IPS-NIHi7 (cell line): Measurements from ENCODE around the gene C3orf20.
"Not testable (repeated sequence)": the region's sequence is repeated elsewhere in the genome, so short reads cannot be mapped to it uniquely, and the experiment has no call there.

ENCODE experiments used
- DNase-seq: peaks from one replicate; pipeline ENCODE4 v3.0.0; 2012; ENCODE audit warnings: mixed read lengths; ENCODE audit errors: extremely low spot score

C3orf20 gene

GRCh38 chr3:14650193-14650592 is 24.7 kb upstream of the C3orf20 start:
- no peak for DNase-seq

- peak; percentile 94 for DNase-seq
Measured at GRCh38 chr3:14651440-14652251, 23.3 kb upstream of the C3orf20 start, which contains the start of gene CCDC174. Gene CCDC174 (plus strand): TSS chr3:14651762. CDS start chr3:14651837, 75 bp downstream.

DNA sequence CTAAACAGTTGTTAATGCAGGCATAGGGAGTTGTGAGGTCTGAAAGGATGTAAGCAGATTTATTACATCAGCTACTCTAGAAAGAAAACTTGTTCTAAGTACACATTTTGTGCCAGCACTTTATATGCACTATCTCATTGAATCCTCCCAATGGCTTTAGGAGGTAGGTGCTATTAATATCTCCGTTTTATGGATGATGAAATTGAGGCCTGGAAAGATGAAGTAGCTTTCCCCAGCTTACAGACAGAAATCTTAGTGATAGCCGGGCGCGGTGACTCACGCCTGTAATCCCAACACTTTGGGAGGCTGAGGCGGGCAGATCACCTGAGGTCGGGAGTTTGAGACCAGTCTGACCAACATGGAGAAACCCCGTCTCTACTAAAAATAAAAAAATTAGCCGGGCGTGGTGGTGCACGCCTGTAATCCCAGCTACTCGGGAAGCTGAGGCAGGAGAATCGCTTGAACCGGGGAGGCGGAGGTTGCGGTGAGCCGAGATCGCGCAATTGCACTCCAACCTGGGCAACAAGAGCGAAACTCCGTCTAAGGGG is 22.5 kb upstream of the C3orf20 start:
- not testable (repeated sequence) for DNase-seq

GRCh38 chr3:14657579-14657978 is 17.4 kb upstream of the C3orf20 start:
- no peak for DNase-seq

DNA sequence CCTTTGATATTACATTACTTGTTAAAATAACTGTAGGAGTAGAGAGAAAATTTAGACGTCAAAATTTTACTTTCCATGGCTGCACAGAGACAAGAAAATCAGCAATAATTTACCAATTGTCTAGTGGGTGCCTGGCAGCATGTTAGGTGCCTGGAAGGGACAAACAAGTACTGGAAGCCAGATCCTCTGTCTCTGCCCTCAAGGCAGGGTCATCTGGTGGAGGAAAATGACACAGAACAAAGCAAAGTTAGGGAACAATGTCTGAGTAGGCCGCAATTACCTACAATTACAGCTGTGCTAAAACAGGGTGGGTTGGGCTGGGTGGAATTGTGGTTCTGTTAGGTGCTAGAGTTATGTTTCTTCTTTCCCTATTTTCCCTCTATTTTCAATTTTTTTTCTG is 16.0 kb upstream of the C3orf20 start:
- DNase-seq, result no peak

DNA sequence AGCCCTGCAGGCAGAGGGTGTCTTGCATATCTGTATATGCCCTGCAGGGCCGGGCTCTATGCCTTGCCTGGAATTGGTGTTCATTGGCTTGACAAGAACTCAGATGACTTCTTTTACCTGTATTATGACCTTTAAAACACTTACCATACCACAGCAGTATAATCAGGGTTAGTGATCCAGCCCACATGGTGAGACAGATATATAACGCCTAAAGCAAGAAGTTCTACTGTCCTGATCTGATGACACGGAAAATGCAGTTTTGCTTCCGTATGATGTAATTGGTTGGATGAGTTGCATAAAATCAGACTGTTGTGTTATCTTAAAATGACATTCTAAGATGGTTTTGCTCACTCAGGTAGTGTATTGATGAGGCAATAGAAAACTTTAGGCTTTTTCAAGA is 14.0 kb upstream of the C3orf20 start:
- no peak for DNase-seq

GRCh38 chr3:14663396-14664135 is 11.4 kb upstream of the C3orf20 start:
- no peak for DNase-seq

DNA sequence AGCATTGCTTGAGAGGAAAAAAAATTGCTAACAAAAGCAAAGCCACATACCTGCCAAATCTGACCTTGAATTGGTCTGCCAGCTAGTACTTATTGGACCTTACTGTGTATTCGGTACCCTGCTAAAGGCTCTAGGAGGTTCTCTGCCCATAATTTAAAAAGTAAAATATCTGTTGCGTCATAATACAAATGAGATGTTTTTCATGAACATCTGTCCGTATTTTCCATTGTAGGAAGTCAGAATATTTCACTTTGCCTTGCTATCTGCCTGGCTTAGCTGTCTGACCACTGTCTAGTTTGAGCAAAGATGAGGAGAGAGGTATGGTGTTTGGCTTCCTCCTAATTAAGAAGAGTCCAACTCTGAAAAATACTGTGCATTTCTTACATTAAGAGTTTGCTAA is 10.8 kb upstream of the C3orf20 start:
- no peak for DNase-seq

DNA sequence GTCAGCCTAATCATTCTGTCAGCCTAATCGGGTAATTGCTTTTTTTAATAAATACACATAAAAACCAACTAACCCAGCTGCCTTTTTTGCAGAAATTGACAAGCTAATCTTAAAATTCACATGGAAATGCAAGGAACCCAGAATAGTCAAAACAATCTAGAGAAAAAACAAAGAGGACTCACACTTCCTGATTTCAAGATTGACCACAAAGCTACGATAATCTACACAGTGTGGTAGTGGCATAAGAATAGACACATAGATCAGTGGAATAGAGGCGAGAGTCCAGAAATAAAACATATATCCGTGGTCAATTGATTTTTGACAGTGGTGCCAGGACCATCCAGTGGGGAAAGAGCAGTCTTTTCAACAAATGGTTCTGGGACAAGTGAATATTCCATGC is 2.4 kb upstream of the C3orf20 start:
- DNase-seq, result no peak

DNA sequence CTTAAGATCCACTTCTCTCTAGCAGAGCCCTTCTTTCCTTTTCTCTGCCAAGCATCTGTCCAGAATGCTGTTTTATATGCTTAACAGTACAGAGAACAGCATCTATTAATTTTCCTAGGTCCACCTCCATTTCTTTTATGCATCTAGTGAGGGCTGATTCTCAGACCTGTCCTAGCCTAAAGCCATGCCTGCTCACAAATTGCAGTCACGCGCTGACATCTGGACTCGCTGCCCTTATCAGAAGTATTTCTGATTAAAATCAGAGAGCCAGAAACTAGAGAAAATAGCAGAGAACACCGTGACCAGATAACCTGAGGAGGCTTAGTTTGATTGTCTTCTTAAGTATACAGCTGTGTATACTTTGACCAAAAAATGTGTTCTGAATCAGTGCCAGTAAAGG is 1.9 kb downstream of the C3orf20 start:
- no peak for DNase-seq

GRCh38 chr3:14678015-14678503 is 3.1 kb downstream of the C3orf20 start:
- DNase-seq, result no peak

GRCh38 chr3:14680115-14680514 is 5.2 kb downstream of the C3orf20 start:
- no peak for DNase-seq

- DNase-seq, result no peak
Measured at GRCh38 chr3:14680716-14681115, 5.8 kb downstream of the C3orf20 start.

DNA sequence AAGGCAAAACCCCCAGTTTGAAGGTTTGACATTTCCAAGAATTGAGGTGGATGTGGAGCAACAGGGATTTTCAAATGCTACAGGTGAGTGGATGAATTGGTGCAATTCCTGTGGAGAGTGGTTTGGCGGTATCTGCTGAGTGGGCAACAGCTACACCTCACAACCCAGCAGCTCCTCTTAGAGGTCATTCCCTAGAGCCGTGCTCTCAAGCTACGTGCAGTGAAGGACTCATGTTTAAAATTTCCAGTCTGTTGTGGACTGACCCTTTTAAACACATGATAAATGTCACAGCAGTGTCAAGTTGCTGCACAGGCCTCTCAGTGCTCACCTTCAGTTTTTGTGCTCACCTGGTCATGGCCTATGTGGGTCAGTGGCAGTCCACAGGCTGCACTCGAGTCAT is 9.5 kb downstream of the C3orf20 start:
- no peak for DNase-seq

- no peak for DNase-seq
Measured at GRCh38 chr3:14685179-14685578, 10.2 kb downstream of the C3orf20 start.

DNA sequence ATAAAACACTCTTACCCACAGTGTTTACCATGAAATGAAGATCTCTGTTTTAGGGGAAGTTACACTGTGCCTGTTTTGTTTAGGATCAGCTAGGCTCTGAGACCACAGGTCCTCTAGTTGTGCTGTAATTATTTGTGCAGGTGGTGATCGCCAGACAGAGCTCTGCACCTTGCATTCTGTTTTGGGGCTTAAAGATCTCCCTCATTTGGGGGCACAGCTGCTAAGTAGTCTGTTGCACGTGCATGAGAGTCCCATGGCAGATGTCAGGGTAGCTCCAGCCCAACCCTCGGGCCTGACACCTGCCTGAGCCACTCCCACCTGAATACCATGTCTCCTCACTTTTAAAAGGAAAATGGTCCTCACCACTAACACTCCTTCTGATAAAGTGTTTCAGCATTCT is 12.4 kb downstream of the C3orf20 start:
- no peak for DNase-seq

GRCh38 chr3:14688525-14688924 is 13.6 kb downstream of the C3orf20 start:
- DNase-seq, result no peak

GRCh38 chr3:14689247-14689980 is 14.5 kb downstream of the C3orf20 start:
- no peak for DNase-seq

- DNase-seq, result no peak
Measured at GRCh38 chr3:14691239-14691638, 16.3 kb downstream of the C3orf20 start.

- no peak for DNase-seq
Measured at GRCh38 chr3:14691719-14692118, 16.8 kb downstream of the C3orf20 start.

DNA sequence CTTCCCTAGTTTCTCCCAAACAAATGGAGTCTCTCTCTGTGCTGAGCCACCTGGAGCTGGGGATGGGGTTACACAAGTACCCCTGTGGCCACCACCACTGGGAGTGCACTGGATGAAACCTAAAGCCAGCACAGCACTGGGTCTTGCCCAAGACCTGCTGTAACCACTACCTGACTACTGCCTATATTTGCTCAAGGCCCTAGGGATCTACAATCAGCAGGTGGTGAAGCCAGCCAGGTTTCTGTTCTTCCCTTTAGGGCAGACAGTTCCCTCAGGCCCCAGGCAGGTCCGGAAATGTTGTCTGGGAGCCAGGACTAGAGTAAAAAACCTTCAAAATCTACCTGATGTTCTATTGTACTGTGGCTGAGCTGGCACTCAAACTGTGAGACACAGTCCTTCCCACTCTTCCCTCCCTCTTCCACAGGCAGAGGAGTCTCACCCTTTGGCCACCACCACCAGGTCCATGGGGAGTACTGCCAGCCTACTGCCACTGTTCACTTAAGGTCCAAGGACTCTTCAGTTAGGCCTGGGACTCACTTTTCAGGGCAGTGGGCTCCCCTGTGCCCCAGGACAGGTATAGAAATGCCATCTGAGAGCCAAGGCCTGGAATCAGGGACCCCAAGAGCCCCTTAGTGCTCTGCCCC is 23.8 kb downstream of the C3orf20 start:
- DNase-seq, result no peak
